Fibroblast of lung (primary cell): ENCODE measurements around the gene UBQLNL. TPM values are rescaled to one million over a fixed set of nuclear protein-coding genes. Genes with fewer than 3 reads are reported as not detected.

ENCODE experiments used
- DNase-seq, 2 donors: peaks; one replicate each; pipeline versions ENCODE4 v3.0.0 to v3.0.0-alpha.2; 2010; ENCODE audit warnings: low read depth in 2 of 2
- H2AFZ ChIP-seq: 2 replicates; pipeline ENCODE4 v1.5.1; 2012; ENCODE audit warnings: low read length, control low read depth, inconsistent platforms
- H3K27ac ChIP-seq: 2 replicates; pipeline ENCODE4 v1.5.1; 2011; ENCODE audit warnings: low read length, control low read depth; ENCODE audit not compliant: insufficient read depth
- H3K27me3 ChIP-seq: 2 replicates; pipeline ENCODE4 v1.5.1; 2011; ENCODE audit warnings: mild to moderate bottlenecking, low read length; ENCODE audit not compliant: control insufficient read depth, insufficient read depth
- H3K36me3 ChIP-seq: 2 replicates; pipeline ENCODE4 v1.5.1; 2011; ENCODE audit warnings: low read length; ENCODE audit not compliant: control insufficient read depth, insufficient read depth
- H3K4me1 ChIP-seq: 2 replicates; pipeline ENCODE4 v1.5.1; 2011; ENCODE audit warnings: low read length; ENCODE audit not compliant: control insufficient read depth, insufficient read depth; ENCODE audit errors: extremely low read depth
- H3K4me2 ChIP-seq: 2 replicates; pipeline ENCODE4 v1.5.1; 2011; ENCODE audit warnings: low read length, control low read depth; ENCODE audit not compliant: insufficient read depth; ENCODE audit errors: extremely low read depth
- H3K4me3 ChIP-seq, 4 experiments: fragments of 200-600 bp in 1 of 4; sonication (generic) in 1 of 4; replicated peaks in 1 of 4; 2 replicates each; pipeline ENCODE4 v1.5.1; 2011 to 2016; ENCODE audit warnings: low read length in 4 of 4, low read depth in 3 of 4, mild to moderate bottlenecking in 3 of 4, control low read depth in 2 of 4, inconsistent platforms in 1 of 4, mixed read lengths in 1 of 4; ENCODE audit not compliant: insufficient read depth in 1 of 4; ENCODE audit errors: control extremely low read depth in 1 of 4
- H3K79me2 ChIP-seq: 2 replicates; pipeline ENCODE4 v1.5.1; 2012; ENCODE audit warnings: mild to moderate bottlenecking, low read length, inconsistent platforms; ENCODE audit not compliant: control insufficient read depth, insufficient read depth
- H3K9ac ChIP-seq: 2 replicates; pipeline ENCODE4 v1.5.1; 2011; ENCODE audit warnings: mild to moderate bottlenecking, low read length, control low read depth; ENCODE audit not compliant: insufficient read depth
- H3K9me3 ChIP-seq: 2 replicates; pipeline ENCODE4 v1.5.1; 2012; ENCODE audit warnings: low read depth, low read length; ENCODE audit not compliant: control insufficient read depth, insufficient read depth
- H4K20me1 ChIP-seq: 2 replicates; pipeline ENCODE4 v1.5.1; 2011; ENCODE audit warnings: low read length; ENCODE audit not compliant: control insufficient read depth, insufficient read depth; ENCODE audit errors: extremely low read depth
- CTCF ChIP-seq, 2 donors: IDR thresholded peaks in 1 of 2; conservative IDR thresholded peaks in 1 of 2; 1 replicate in 1 of 2; 2 replicates in 1 of 2; pipeline ENCODE4 v1.5.1; 2011 to 2012; ENCODE audit warnings: low read length in 2 of 2, control low read depth in 1 of 2, inconsistent platforms in 1 of 2, low read depth in 1 of 2, mild to moderate bottlenecking in 1 of 2
- EZH2 ChIP-seq: IDR thresholded peaks from 2 replicates; pipeline ENCODE4 v1.5.1; 2012; ENCODE audit warnings: low read length, control low read depth, mild to moderate bottlenecking; ENCODE audit errors: missing control alignments
- polyA plus RNA-seq, 2 donors: library from polyadenylated mRNA; depleted of rRNA in 1 of 2; stranded (reverse) in 1 of 2; unstranded in 1 of 2; fragments of >200 nt; gene quantifications; 2 replicates each; pipeline ENCODE4 v1.2.1, GENCODE V29; 2011 to 2012; ENCODE audit warnings: missing spikeins in 1 of 2
- total RNA-seq: library from RNA; depleted of rRNA; stranded (reverse); fragments of >200 nt; gene quantifications from 2 replicates; pipeline ENCODE4 v1.2.1, GENCODE V29; 2014

UBQLNL gene
- total and polyA plus RNA-seq, 2 donors (not counting 1 experiment from before 2014, with no cell fraction given), result 0.09 to 0.17 TPM

- Histone ChIP-seq H3K9me3 (no peaks in the 10 kb centered on the region), H3K27me3 (no peaks in the 10 kb centered on the region), H3K79me2 (no peaks in the 10 kb centered on the region), H2AFZ (no peak within 1 kb of the TSS), H3K27ac (no peak within 1 kb of the TSS), H3K4me3 (no peak within 1 kb of the TSS), H3K4me2 (no peak within 1 kb of the TSS), H3K9ac (no peak within 1 kb of the TSS), H3K4me1 (no peaks in the 10 kb centered on the region), H3K36me3 (no peaks in the 10 kb centered on the region), H4K20me1 (no peaks in the 10 kb centered on the region)
- no peak for DNase-seq
- TF ChIP-seq EZH2, result no peak
- TF ChIP-seq CTCF (conservative IDR thresholded peaks at IDR 0.05 in 1 of 2, IDR thresholded peaks at IDR 0.05 in 1 of 2; ENCODE audit: low read depth in 1 of 2, low read length in 2 of 2), result no peak
Measured at GRCh38 chr11:5548440-5548839, 31.9 kb upstream of the UBQLNL start, which contains the start of gene OR52H1. TSS of gene OR52H1 (minus strand) at chr11:5548540. CDS start at chr11:5545505, 3,035 bp downstream.

GRCh38 chr11:5547982-5548381 lies 31.5 kb upstream of the UBQLNL start:
- Histone ChIP-seq H4K20me1 (no peaks in the 10 kb centered on the region), H3K4me3 (no peak overlapping the region), H2AFZ (no peak overlapping the region), H3K9ac (no peak overlapping the region), H3K9me3 (no peaks in the 10 kb centered on the region), H3K27me3 (no peaks in the 10 kb centered on the region), H3K27ac (no peak overlapping the region), H3K4me2 (no peak overlapping the region), H3K79me2 (no peaks in the 10 kb centered on the region), H3K4me1 (no peaks in the 10 kb centered on the region), H3K36me3 (no peaks in the 10 kb centered on the region)
- DNase-seq, result no peak
- TF ChIP-seq EZH2, result no peak
- TF ChIP-seq CTCF (conservative IDR thresholded peaks at IDR 0.05 in 1 of 2, IDR thresholded peaks at IDR 0.05 in 1 of 2; ENCODE audit: low read depth in 1 of 2, low read length in 2 of 2), result no peak

GRCh38 chr11:5546457-5546856 lies 30.0 kb upstream of the UBQLNL start:
- no peaks in the 10 kb centered on the region for H4K20me1 ChIP-seq
- DNase-seq, result peak in 1 of 2 donors; percentile 27

More at GRCh38 chr11:5546457-5546856, 30.0 kb upstream of the UBQLNL start:
- Histone ChIP-seq H3K4me1 (no peaks in the 10 kb centered on the region), H3K36me3 (no peaks in the 10 kb centered on the region), H3K4me2 (no peak overlapping the region), H3K9me3 (no peaks in the 10 kb centered on the region), H3K9ac (no peak overlapping the region), H3K4me3 (no peak overlapping the region), H2AFZ (no peak overlapping the region), H3K79me2 (no peaks in the 10 kb centered on the region), H3K27me3 (no peaks in the 10 kb centered on the region), H3K27ac (no peak overlapping the region)
- TF ChIP-seq EZH2 (no peak), CTCF (conservative IDR thresholded peaks at IDR 0.05 in 1 of 2, IDR thresholded peaks at IDR 0.05 in 1 of 2; ENCODE audit: low read depth in 1 of 2, low read length in 2 of 2) (no peak)
